GM12801 (cell line): ENCODE data around the gene SKIC8.

Experiments used
- TF ChIP-seq, protein P1 (sequence below): IDR thresholded peaks from one replicate; pipeline ENCODE4 v1.5.1; 2011; ENCODE audit warnings: control low read depth; ENCODE audit not compliant: insufficient read length; ENCODE audit errors: extremely low read depth

SKIC8 gene

DNA sequence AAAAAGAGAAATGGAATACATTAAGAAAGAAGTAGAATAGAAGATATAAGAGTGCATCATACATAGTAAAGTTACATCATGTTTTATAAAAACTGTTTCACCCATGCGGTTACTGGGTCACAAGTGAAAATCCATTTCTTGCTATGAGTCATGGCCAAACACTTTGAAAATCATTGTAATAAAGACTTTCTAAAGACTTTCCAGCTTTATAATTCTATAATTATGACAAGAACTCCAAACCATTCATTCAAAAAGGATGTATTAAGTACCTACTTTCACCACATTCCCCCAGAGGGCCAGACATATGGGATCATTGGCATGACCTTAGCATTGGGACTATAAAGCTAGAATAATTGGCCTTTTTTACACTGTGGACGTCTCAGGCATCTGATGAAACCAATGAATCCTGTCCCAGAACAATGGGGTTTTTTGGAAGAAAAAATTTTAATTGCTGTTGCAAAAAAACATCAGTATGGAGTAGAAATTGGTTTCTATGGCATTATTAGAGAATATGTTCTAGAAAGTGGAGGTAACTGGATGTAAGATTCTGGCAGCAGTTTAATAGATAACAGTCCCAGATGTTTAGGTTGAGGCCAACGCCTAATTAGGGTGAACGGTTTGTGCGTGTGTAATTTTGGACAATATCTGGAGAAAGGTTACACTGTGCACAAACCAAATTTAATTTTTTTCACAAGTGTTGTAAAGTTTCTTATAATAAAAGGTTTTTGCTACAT is 3.3 kb upstream of the SKIC8 start:
- TF ChIP-seq, protein P1, sequence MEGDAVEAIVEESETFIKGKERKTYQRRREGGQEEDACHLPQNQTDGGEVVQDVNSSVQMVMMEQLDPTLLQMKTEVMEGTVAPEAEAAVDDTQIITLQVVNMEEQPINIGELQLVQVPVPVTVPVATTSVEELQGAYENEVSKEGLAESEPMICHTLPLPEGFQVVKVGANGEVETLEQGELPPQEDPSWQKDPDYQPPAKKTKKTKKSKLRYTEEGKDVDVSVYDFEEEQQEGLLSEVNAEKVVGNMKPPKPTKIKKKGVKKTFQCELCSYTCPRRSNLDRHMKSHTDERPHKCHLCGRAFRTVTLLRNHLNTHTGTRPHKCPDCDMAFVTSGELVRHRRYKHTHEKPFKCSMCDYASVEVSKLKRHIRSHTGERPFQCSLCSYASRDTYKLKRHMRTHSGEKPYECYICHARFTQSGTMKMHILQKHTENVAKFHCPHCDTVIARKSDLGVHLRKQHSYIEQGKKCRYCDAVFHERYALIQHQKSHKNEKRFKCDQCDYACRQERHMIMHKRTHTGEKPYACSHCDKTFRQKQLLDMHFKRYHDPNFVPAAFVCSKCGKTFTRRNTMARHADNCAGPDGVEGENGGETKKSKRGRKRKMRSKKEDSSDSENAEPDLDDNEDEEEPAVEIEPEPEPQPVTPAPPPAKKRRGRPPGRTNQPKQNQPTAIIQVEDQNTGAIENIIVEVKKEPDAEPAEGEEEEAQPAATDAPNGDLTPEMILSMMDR, result no peak

DNA sequence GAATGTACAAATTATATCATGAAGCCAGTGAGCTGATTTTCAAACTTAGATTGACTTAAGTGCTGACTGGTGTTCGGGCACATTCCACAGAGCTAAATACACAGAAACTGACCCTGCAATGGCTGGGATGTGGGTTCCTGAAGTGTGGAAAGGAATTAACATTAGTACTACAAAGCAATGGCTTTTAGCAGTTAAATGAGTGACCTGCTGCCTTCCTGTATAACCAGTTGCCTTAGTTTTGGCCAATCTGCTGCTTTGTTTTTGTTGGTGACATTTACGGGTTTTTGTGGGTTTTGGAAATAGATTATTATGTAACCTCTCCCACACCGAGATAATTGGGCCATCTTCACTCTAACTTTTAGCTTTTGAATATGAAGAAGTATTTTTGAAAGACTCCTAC is 2.4 kb upstream of the SKIC8 start:
- TF ChIP-seq, protein P1, result no peak

DNA sequence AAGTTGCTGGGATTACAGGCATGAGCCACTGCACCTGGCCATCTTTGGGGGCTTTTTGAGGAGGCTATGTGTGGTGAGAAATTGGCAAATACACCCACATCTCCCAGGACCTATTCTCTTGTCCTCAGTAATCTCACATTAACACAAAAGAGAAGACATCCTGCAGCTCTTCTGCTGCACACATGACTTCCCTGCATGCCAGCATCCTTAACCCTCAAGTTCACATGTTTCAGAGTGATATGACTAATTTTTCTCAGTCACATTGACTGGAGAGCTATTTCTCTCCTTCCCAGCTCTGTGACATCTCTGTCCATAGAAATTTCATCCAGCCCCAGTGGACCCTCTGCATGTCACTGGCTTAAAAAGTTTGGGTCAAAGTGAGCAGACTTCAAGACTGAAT is 1.9 kb upstream of the SKIC8 start:
- TF ChIP-seq, protein P1, result no peak

DNA sequence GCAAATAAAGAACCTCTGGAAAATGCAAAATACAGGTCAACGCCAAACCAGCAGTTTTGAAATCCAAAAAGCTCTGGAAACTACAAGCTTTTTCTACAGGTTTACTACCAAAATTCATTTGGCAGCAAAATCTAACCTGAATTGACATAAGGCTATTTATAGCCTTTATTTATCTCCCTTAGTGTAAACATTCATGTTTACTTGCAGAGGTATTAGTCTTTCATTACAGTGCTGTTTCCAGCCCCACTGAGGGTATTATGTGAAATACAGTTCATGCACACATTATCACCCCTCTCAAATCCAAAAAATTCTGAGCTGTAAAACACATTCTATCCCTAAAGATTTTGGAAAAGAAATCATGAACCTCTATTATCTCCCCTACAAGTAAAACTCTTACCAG is 7.2 kb downstream of the SKIC8 start:
- TF ChIP-seq, protein P1, result no peak

DNA sequence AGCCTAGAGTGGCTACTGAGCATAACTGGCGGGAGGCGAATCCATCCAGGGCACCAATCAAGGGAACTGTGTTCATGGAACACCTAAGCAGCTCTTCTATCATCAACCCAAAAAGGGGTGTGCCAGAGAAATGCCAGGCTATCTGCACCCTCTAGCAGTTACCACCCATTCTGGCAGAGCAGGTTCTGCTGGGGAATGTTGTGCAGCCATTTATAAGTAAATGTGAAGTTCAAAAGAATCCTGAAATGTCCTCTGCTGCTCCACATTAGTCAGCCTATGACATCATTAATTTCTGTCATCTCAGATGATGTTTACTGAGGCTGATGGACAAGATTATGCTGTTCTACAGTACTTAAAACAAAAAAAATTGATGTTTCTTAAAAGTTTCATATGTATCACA is 7.7 kb downstream of the SKIC8 start:
- TF ChIP-seq, protein P1, result no peak

DNA sequence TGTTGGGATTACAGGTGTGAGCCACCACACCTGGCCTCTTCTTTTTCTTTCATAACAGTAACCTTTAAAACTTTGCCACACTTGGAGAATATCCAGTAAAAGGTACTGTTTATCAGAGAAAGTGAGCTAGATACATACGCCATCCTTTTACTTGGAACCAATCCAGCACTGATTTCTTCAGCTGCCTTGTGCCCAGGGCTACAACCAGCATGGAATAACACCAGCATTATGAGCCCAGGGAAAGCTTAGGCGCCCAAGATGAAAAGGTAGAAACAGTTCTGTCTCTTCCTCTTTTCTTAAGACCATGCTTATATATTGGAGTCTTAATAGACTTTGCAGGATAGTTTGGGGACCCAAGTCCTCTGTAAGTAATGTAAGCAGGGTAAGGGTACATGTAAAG is 8.4 kb downstream of the SKIC8 start:
- TF ChIP-seq, protein P1, result no peak

DNA sequence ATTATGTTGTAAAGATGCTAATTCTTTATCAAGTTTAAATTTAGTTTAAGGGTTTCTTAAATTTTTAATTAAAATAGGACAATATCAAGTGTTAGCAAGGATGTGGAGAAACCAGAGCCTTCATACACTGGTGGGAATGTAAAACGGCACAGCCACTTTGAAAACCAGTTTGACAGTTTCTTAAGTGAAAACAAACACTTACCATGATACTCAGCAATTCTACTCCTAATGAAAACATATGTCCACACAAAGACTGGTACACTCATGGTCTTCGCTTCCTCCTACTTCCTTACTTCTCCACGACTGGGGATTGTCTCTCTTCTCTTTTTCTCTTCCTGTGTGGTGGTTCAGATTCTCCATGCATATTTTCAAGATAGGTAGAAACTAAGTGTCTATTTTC is 9.2 kb downstream of the SKIC8 start:
- TF ChIP-seq, protein P1, result no peak
